ENCODE results near the gene TNFRSF14.

TNFRSF14 gene

DNA sequence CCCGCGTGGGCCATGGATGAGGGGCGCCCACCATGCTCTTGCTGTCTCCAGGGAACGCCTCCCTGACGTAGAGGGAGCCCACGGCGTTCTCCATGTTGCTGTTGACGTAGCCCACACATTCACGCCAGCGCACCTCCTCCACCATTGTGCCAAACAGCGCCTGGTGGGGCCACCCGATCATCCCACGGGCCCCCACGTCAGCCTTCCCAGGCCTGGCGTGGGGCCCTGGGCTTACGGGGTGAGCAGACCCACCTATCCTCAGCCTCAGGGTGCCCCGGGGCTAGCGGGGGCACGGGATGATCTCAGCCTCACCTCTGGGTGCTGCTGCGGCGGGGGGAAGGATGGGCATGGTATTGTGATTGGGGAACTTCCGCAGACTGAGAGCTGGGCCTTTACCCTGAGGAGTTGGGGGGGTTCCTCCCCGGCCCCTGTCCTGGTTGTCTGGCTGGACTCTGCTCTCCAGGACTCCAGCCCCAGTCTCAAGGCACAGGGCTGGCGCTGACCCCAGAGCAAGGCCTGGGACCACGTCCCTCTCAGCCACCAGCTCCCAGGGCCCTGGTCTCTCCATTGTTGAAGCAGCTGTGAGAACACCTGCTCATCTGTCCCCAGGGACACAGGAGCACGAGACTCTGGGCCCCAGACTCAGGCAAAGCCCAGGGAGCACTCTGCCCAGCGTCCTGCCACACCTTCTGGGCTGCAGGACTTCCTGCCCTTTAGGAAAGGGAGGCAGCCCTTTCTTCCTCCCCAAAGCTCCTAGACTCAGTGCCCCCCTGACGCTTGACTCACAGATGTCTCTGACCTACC is 40.6 kb downstream of the TNFRSF14 start:
- in situ Hi-C loops (cut with HindIII; ENCODE audit: low sequenced_read_pairs): no loop called here

GRCh38 chr1:2597441-2598328 is 41.5 kb downstream of the TNFRSF14 start:
- in situ Hi-C loops (cut with HindIII; ENCODE audit: low sequenced_read_pairs): no loop called here

- in situ Hi-C loops (cut with HindIII; ENCODE audit: low sequenced_read_pairs): no loop called here
Observed at GRCh38 chr1:2598329-2598931, 42.3 kb downstream of the TNFRSF14 start.

DNA sequence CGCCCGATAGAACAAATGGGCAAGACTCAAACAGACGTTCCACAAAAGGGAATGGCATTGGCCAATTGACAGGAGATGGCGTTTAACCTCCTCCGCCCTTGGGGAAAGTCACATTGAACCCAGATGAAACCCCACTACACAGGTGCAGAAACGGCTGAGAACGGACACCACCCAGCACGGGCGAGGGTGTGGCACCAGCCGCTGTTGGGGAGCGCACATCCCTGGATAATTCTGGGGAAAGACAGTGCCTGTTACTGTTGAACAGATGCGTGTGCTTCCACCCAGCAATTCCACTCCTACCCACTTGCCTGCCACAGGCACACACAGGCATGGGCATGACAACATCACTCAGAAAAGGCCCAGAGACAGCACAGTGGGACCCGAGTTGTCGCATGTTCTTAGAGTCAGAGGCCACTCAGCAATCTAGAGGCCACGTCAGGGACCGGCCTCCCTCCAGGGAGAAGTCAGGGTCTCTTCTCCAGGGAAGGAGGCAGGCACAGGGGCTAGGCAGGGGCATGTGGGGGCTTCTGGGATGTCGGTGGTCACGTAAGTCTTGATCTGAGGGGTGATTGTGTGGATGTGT is 45.6 kb downstream of the TNFRSF14 start:
- in situ Hi-C loops (cut with HindIII; ENCODE audit: low sequenced_read_pairs): no loop called here

DNA sequence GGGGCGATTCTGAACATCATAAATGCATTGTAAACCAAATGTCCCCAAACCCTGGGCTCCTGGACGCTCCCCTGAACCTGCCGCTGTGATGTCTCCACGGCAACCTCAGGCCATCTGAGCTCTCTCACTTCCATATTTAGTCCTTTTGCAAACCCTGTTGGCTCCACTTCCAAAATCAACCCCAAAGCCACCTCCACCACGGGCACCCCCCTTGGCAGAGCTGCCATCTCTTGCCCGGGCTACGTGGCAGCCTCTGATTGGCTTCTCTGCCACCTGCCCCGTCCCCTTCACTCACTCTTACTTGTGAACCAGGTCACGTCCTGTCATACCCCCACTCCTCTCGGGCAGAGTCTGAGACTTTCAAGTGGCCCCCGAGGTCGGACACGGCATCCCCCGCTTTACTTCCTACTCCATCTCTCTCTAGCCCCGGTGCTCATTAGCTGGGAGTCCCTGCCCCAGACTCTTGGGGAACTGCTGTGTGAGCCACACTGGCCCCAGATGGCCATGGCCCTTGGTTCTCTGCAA is 46.2 kb downstream of the TNFRSF14 start:
- in situ Hi-C loops (cut with HindIII; ENCODE audit: low sequenced_read_pairs): no loop called here

GRCh38 chr1:2602866-2603520 is 46.8 kb downstream of the TNFRSF14 start:
- in situ Hi-C loops (cut with HindIII; ENCODE audit: low sequenced_read_pairs): no loop called here

GRCh38 chr1:2603521-2604155 is 47.5 kb downstream of the TNFRSF14 start:
- in situ Hi-C loops (cut with HindIII; ENCODE audit: low sequenced_read_pairs): no loop called here

- in situ Hi-C loops (cut with HindIII; ENCODE audit: low sequenced_read_pairs): no loop called here
Observed at GRCh38 chr1:2604156-2604843, 48.1 kb downstream of the TNFRSF14 start.

GRCh38 chr1:2604844-2605508 is 48.8 kb downstream of the TNFRSF14 start:
- in situ Hi-C loops (cut with HindIII; ENCODE audit: low sequenced_read_pairs): no loop called here

- in situ Hi-C loops (cut with HindIII; ENCODE audit: low sequenced_read_pairs): no loop called here
Observed at GRCh38 chr1:2605509-2606395, 49.6 kb downstream of the TNFRSF14 start.

GRCh38 chr1:2606396-2606880 is 50.3 kb downstream of the TNFRSF14 start:
- in situ Hi-C loops (cut with HindIII; ENCODE audit: low sequenced_read_pairs): no loop called here

GRCh38 chr1:2606881-2607621 is 50.9 kb downstream of the TNFRSF14 start:
- in situ Hi-C loops (cut with HindIII; ENCODE audit: low sequenced_read_pairs): no loop called here

DNA sequence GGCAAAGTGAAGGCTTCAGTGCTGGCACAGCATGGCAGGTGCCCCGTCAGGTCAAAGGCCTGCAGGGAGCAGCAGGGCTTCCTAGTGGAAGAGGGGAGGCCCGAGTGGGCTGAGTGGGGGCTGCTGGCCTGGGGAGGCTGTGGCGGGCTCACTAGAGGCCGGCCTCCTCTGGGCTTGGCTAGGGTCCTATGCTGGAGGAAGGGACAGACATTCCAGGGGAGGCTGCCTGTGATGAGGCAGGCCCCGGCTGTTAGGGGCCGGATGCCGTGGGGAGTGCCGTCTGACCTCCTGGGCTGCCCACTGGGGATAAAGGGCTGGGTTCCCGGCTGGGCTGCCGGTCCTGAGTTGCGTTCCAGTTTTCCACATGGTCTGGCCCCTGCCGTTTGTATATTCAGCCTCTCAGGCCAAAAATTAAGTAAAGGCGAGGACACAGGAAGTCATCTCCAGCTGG is 51.5 kb downstream of the TNFRSF14 start:
- in situ Hi-C loops (cut with HindIII; ENCODE audit: low sequenced_read_pairs): no loop called here

GRCh38 chr1:2609319-2610035 is 53.3 kb downstream of the TNFRSF14 start:
- in situ Hi-C loops (cut with HindIII; ENCODE audit: low sequenced_read_pairs): no loop called here

DNA sequence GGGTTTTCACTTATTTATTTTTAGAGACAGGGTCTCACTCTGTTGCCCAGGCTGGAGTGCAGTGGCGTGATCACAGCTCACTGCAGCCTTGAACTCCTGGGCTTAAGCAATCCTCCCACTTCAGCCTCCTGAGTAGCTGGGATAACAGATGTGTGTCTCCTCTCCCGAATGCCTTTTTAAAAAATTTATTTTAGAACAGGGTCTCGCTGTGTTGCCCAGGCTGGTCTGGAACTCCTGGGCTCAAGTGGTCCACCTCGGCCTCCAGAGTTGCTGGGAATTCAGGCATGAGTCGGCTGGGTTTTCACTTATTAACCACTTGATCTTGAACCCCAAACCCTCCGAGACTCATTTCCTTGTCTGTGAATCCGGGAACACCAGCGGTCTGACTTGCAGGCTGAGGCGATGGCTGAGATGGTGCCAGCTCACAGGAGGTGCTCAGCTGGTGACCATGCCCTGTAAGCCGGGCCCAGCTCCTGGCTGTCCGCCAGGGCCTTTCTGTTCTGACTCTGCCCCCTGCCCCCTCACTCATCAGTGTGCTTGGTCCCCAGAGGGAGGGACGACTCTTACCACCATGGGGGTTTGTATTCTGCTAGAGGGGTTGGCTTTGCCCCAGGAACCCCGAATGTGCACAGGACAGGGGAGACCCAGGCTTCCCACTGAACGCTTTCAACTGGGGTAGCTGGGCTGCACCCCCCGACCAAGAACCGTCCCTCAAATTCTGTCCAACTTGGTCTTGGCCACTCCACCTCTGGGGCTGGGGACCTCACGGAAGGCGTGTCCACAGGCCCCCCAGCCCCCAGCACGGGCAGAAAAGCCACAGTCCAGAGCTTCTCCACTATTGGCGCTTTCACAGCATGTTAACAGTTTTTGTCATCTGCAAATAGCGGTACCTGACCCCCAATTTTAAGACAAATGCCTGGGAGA is 54.1 kb downstream of the TNFRSF14 start:
- in situ Hi-C loops (cut with HindIII; ENCODE audit: low sequenced_read_pairs): no loop called here

All from endothelial cell of hepatic sinusoid (primary cell).